NOMO-1 (cell line): ENCODE data around the gene HYOU1.
"Not testable (repeated sequence)": the region's sequence is repeated elsewhere in the genome, so short reads cannot be mapped to it uniquely, and the experiment has no call there.

ENCODE experiments used
- DNase-seq, 2 experiments: peaks; one replicate each; lab custom pipeline; 2025; ENCODE audit not compliant: unreplicated experiment in 2 of 2; lab: John Stamatoyannopoulos, UW

The HYOU1 gene

GRCh38 chr11:119024430-119025098 lies 32.4 kb downstream of the HYOU1 start:
- no peak for DNase-seq

- DNase-seq = no peak
Observed at GRCh38 chr11:119023741-119024140, 33.3 kb downstream of the HYOU1 start.

DNA sequence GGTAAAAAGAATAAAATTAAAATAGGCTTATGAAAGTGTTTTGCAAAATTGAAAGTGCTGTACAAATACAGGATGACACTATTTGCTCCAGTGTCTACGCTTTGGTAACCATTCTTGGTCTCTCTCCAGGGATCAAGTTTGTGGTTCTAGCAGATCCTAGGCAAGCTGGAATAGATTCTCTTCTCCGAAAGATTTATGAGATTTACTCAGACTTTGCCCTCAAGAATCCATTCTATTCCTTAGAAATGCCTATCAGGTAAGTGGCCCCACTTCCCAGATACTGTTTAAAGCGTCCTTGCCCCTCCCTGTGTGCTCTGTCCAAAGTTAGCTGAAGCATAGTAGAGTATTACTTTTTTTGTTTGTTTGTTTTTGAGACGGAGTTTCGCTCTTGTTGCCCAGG lies 35.4 kb downstream of the HYOU1 start:
- no peak for DNase-seq

DNA sequence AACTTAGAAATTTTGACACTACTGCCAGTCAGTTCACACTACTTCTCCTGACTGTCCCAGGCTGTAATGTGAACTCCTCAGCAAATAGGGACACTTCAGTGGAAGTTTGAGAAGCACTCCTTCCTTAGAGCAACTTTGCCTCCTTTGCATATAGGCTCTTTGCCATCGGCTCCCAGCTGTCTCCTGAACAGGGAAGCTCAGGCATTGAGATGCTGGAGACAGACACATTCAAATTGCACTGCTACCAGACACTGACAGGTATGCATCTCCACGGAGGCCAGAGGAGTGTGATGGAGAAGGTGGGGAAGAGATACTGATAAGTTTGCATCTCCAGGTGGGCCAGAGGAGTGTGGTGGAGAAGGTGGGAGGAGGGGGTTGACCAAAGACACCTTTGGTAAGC lies 37.0 kb downstream of the HYOU1 start:
- DNase-seq = no peak

DNA sequence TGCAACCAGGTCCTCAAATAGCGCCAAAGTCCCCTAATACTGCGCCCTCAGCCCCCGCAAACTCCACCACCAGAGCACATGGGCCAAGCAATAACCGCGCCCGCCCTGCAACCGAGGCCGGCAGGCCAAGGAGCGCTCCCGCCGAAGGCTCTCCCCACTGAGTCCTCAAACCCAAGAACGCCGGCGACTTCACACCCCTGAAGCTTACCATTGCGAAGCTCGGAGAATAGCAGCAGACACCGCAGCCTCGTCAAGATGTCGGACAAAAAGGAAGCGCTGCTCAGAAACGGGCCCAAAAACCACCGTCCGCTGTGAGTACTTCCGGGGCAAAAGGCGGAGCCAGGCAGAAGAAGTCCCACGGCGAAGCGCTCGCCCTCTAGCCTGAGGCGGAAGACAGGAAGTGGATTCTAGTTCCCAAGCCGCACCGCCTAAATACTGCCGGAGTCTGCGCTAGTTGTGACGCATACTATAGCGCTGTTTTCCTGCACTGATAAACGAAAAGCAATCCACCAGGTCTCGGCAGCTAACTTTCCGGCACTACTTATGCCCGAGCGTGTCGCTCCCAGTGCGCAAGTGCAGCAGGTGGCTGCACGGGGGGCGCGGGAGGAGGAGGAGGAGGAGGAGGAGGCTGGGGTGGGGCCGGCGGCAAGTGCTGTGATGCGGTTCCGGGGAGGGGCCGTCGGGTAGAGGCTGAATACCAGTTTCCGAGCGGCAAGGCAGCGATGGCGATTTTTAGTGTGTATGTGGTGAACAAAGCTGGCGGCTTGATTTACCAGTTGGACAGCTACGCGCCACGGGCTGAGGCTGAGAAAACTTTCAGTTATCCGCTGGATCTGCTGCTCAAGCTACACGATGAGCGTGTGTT lies 38.7 kb downstream of the HYOU1 start, which contains the start of the genes RPS25 and TRAPPC4:
RPS25 (minus strand) TSS at position 270 of the 865 bp plus-strand sequence; CDS start at position 211, 59 bp downstream.
TRAPPC4 (plus strand) TSS at position 693 of the 865 bp plus-strand sequence; CDS start at position 723, 30 bp downstream.
- peak; percentile 94 to 97 for DNase-seq

DNA sequence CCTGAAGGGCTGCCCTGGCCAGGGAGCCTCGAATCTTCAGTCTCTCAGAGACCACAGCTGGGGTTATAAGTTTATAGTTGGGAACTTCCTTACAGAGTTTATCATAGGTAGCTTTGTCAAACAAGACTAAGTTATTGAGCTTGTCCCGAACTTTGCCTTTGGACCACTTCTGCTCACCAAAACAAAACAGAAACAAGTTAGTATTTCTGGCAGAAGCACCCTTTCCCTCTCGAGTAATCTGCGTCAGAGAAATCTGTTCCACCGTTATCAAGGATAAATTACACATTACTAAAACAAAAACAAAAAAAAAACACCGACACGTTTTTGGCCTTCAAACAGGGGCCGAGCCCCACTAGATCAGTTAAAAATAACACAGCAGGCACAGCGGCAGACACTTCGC lies 39.6 kb downstream of the HYOU1 start:
- not testable (repeated sequence) for DNase-seq

DNA sequence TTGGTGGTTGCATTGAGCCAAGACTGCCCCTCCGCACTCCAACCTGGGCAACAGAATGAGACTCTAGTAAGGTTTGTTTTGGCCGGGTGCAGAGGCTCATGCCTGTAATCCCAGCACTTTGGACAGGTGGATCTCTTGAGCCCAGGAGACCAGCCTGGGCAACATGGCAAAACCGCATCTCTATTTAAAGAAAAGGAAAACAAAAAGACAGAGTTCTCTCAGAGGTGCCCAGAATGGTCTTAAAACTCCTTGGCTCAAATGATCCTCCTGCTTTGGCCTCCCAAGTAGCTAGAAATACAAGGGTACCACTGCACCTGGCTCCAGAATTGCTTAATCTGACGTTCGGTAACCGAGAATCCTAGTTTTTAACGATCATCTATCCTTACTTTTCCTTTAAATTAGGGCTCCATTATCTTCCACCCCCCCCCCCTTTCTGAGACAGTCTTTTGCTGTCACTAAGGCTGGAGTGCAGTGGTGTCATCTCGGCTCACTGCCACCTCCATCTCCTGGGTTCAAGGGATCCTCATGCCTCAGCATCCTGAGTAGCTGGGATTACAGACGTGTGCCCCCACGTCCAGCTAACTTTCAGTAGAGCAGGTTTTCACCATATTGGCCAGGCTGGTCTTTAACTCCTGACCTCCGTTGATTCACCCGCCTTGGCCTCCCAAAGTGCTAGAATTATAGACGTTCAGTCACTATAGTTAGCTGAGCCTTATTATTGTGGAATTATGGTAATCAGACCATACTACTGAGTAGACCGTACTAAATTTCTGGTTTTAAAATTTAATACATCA lies 40.6 kb downstream of the HYOU1 start:
- DNase-seq = no peak

DNA sequence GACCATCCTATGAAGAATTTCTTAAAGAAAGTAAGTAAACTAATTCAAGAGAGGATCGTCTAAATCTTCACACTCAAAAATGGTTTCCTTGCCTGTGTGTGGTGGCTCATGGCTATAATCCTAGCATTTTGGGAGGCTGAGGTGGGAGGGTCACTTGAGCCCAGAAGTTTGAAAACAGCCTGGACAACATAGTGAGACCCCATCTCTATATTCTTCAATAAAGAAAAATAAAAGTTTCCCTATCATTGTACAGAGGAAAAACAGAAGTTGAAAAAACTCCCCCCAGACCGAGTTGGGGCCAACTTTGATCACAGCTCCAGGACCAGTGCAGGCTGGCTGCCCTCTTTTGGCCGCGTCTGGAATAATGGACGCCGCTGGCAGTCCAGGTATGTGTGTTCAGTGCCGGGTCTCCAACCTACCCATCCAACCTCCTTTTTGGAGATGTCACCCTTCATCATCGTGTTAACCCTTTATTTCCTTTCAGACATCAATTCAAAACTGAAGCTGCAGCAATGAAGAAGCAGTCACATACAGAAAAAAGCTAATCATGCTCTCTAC lies 41.9 kb downstream of the HYOU1 start:
- DNase-seq = no peak

GRCh38 chr11:119014209-119014924 lies 42.6 kb downstream of the HYOU1 start:
- DNase-seq = no peak

DNA sequence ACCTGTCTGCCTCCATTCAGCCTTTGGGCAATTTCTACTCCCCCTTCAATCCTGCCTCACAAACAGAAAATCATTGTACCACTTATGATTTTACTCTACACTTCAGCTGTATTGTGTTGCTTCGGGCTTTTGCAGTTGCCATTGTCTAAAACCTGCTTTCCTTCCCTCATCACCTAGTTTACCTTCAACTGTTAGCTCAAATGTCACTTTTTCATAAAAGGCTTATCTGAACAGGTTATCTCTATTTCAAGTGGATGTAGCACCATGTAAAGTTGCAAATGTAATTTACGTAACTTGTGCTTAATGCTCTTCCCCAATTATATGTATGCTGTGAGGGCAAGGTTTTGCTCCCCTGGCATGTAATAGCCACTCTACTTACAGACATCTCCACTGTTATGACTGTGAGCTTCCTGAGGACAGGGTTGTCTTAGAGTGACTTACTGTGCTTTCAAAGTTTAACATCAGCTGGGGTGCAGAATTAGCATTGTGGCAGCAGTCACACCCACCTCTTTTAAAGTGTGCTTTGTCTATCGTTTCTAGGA lies 44.3 kb downstream of the HYOU1 start:
- no peak for DNase-seq

- no peak for DNase-seq
Observed at GRCh38 chr11:119011476-119012053, 45.4 kb downstream of the HYOU1 start.

DNA sequence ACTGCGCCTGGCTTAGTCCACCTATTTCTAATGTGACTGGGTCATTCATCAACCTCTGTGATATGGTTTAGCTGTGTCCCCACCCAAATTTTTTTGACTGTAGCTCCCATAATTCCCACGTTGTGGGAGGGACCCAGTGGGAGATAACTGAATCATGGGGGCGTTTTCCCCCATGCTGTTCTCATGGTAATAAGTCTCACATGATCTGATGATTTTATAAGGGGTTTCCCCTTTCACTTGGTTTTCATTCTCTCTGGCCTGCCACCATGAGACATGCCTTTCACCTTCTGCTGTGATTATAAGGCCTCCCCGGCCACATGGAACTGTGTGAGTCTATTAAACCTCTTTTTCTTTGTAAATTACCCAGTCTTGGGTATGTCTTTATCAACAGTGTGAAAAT lies 50.3 kb downstream of the HYOU1 start:
- DNase-seq = no peak

- DNase-seq = no peak
Observed at GRCh38 chr11:119000906-119001305, 56.1 kb downstream of the HYOU1 start.

- no peak for DNase-seq
Observed at GRCh38 chr11:118998822-118999221, 58.2 kb downstream of the HYOU1 start.

- DNase-seq = no peak
Observed at GRCh38 chr11:118998388-118998717, 58.7 kb downstream of the HYOU1 start.

- DNase-seq = peak; percentile 93 to 95
Observed at GRCh38 chr11:118997627-118998387, 59.2 kb downstream of the HYOU1 start, which contains the start of gene CENATAC. Gene CENATAC, plus strand, starts transcription at chr11:118998138. Its CDS starts 60 bp downstream, at chr11:118998198.

- peak; percentile 26 to 71 for DNase-seq
Observed at GRCh38 chr11:118996926-118997626, 59.9 kb downstream of the HYOU1 start.
